OCI-LY7 (cell line): ENCODE measurements around the gene CABP2. TPM values are rescaled to one million over a fixed set of nuclear protein-coding genes. Genes with fewer than 3 reads are reported as not detected.
A peak's percentile ranks its signal among the peaks of the same experiment; 100 is the strongest.

ENCODE experiments used
- BruUV-seq: library from RNA; stranded (reverse); fragments of 400-500 nt; replicated peaks from 2 replicates; lab custom pipeline; 2021; lab: Mats Ljungman, UMichigan
- CTCF ChIA-PET: fragments of 300-600 bp; sonication (Branson Sonifier 250); formaldehyde crosslinking; loops from one replicate; lab custom pipeline; 2022; ENCODE audit warnings: antibody characterized with exemption; ENCODE audit not compliant: unreplicated experiment; lab: Charles Lee
- POLR2A ChIA-PET: fragments of 300-600 bp; sonication (Branson Sonifier 250); formaldehyde crosslinking; loops from one replicate; lab custom pipeline; 2022; ENCODE audit warnings: antibody characterized with exemption; lab: Charles Lee
- DNase-seq: peaks from one replicate; pipeline ENCODE4 v3.0.0-alpha.2; 2015; ENCODE audit warnings: low spot score
- H2AFZ ChIP-seq: fragments of 200-600 bp; sonication (generic), shearing (Covaris generic); 2 replicates; pipeline ENCODE4 v1.6.1; 2014; ENCODE audit warnings: mild to moderate bottlenecking, antibody characterized with exemption, low read length, moderate library complexity
- H3K27ac ChIP-seq: fragments of 200-600 bp; sonication (generic); 2 replicates; pipeline ENCODE4 v1.5.1; 2014; ENCODE audit warnings: mixed run types, low read depth, mild to moderate bottlenecking, moderate library complexity, low read length, inconsistent platforms; ENCODE audit not compliant: poor library complexity, severe bottlenecking
- H3K36me3 ChIP-seq: fragments of 200-600 bp; sonication (generic); 2 replicates; pipeline ENCODE4 v1.6.1; 2014; ENCODE audit warnings: mild to moderate bottlenecking, antibody characterized with exemption, low read length, moderate library complexity, mixed read lengths; ENCODE audit not compliant: insufficient read depth
- H3K4me1 ChIP-seq: fragments of 200-600 bp; sonication (generic); 2 replicates; pipeline ENCODE4 v1.5.1; 2014; ENCODE audit warnings: mild to moderate bottlenecking, low read length; ENCODE audit not compliant: insufficient read depth, poor library complexity, severe bottlenecking
- H3K4me2 ChIP-seq: fragments of 200-600 bp; sonication (generic); 2 replicates; pipeline ENCODE4 v1.6.1; 2014; ENCODE audit warnings: mild to moderate bottlenecking, low read length
- H3K4me3 ChIP-seq: fragments of 200-600 bp; sonication (generic); 2 replicates; pipeline ENCODE4 v1.5.1; 2014; ENCODE audit warnings: mild to moderate bottlenecking, low read depth, low read length; ENCODE audit not compliant: poor library complexity, severe bottlenecking
- H3K79me2 ChIP-seq: fragments of 200-600 bp; sonication (generic); 2 replicates; pipeline ENCODE4 v1.6.1; 2016; ENCODE audit warnings: low read depth, mild to moderate bottlenecking, low read length, moderate library complexity, mixed read lengths; ENCODE audit not compliant: insufficient read depth
- H3K9me2 ChIP-seq: fragments of 200-600 bp; sonication (generic); 2 replicates; pipeline ENCODE4 v1.6.1; 2016; ENCODE audit warnings: mild to moderate bottlenecking, low read length, mixed read lengths; ENCODE audit not compliant: insufficient read depth
- H3K9me3 ChIP-seq: fragments of 200-600 bp; sonication (generic); 2 replicates; pipeline ENCODE4 v1.6.1; 2014; ENCODE audit warnings: mild to moderate bottlenecking, mixed run types, low read length, mixed read lengths
- H4K20me1 ChIP-seq: fragments of 200-600 bp; sonication (generic); 2 replicates; pipeline ENCODE4 v1.6.1; 2014; ENCODE audit warnings: mild to moderate bottlenecking, antibody characterized with exemption, low read length, moderate library complexity, mixed read lengths; ENCODE audit not compliant: insufficient read depth
- CTCF ChIP-seq: fragments of 200-600 bp; sonication (generic); conservative IDR thresholded peaks from 2 replicates; pipeline ENCODE4 v1.5.1; 2014; ENCODE audit warnings: mild to moderate bottlenecking, antibody characterized with exemption, low read length, moderate library complexity, mixed read lengths
- EZH2phosphoT487 ChIP-seq: fragments of 200-600 bp; sonication (generic); IDR thresholded peaks from 2 replicates; pipeline ENCODE4 v1.6.1; 2018; ENCODE audit warnings: low read depth, borderline replicate concordance, mild to moderate bottlenecking, mixed run types, antibody characterized with exemption, low read length, moderate library complexity, mixed read lengths
- intact Hi-C: fragments of 100-400 bp; cut with micrococcal nuclease; formaldehyde crosslinking; loops from one replicate; pipeline ENCODE4 v1.10.0; 2022; ENCODE audit not compliant: unreplicated experiment
- total RNA-seq, 2 experiments: library from RNA; depleted of rRNA in 1 of 2; stranded (reverse); fragments of >200 nt in 1 of 2; shearing (Covaris generic) in 1 of 2; gene quantifications; 2 replicates each; pipeline ENCODE4 v1.2.3, GENCODE V29; 2014 to 2022

Gene CABP2
- total RNA-seq, 2 experiments from 2014 or later, result not detected

DNA sequence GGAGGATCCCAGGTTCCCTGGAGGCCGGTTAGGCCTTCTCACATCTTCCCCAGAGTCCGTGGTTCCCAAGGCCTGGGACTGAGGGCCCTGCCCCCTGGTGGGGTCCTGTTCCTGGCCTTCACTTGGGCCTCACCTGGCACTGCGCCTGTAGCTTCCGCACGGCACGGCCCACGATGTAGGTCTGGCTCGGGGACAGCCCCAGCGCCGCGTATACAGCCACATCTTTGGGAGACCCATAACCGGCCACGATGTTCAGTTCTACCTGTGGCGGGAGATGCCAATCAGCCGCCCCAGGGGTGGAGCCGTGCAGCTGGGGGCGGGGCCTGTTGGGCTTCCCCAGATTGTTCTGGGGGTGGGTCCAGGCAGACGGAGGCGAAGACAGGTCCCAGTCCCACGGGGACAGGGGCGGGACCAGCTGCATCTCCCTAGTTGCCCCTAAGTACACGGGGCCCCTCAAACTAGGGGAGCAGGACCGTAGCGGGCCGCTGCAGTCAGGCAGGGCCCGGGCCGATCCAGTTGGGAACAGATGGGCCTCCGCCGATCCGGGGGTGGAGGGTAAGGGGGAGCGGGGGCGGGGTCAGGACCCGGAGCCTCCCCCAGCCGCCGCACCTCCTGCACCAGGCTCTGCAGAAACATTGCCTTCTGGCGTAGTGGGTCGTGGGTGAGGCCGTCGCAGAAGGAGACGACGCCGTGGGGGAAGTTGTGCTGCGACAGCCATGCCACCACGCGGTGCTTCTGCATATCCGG lies 30.3 kb downstream of the CABP2 start:
- Histone ChIP-seq H3K79me2 (no peaks in the 10 kb centered on the region), H3K9me3 (no peaks in the 10 kb centered on the region), H3K36me3 (peaks cover 58% of the 10 kb centered on the region), H3K9me2 (no peaks in the 10 kb centered on the region), H3K27ac (no peak overlapping the region), H2AFZ (no peak overlapping the region), H3K4me3 (no peak overlapping the region), H3K4me1 (no peaks in the 10 kb centered on the region), H4K20me1 (no peaks in the 10 kb centered on the region), H3K4me2 (no peak overlapping the region)
- intact Hi-C loops, result no loop called here
- ChIA-PET CTCF (no interaction called here), POLR2A (no interaction called here)
- peak; percentile 25 for DNase-seq
- no peak for TF ChIP-seq CTCF
- TF ChIP-seq EZH2phosphoT487, result no peak
- no TSS peak for BruUV-seq

DNA sequence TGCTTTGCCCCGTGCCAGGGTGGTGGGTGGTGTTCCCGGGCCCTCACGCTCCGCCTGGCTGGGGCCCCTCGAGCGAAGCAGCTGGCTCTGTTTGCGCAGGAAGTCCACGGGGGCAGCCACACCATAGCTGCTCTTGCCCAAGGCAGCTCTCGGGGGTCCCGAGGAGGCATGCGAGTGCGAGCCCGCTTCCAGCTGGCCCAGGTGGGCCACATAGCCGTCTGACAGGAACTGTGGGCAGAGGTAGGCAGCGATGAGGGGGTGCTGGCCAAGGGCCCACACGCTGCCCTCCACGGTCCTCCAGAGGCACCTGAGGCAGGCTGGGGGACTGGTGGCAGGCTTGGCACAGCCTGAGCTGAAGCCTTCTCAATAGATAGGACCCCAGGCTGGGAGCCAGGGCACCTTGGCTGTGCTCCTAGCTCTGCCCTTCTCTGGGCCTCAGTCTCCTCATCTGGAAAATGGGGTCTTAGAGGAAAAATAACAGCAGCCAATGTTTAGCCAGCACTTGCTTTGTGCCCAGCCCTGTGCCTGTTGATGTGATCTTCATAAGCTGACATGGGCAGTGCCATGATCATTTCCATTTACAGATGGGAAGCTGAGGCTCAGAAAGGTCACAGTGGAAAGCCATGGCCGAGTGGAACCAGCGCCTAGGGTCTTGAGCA lies 31.0 kb downstream of the CABP2 start:
- intact Hi-C loops, result no loop called here
- DNase-seq, result no peak

More for the DNA sequence above, 31.0 kb downstream of the CABP2 start:
- peaks cover 64% of the 10 kb centered on the region for H3K36me3 ChIP-seq
- CTCF ChIA-PET, result no interaction called here
- no peaks in the 10 kb centered on the region for H3K9me3 ChIP-seq
- no TSS peak for BruUV-seq
- H3K4me2 ChIP-seq, result no peak overlapping the region
- no peaks in the 10 kb centered on the region for H4K20me1 ChIP-seq
- no peak overlapping the region for H3K27ac ChIP-seq
- no peak overlapping the region for H2AFZ ChIP-seq
- H3K79me2 ChIP-seq, result no peaks in the 10 kb centered on the region
- POLR2A ChIA-PET, result no interaction called here
- TF ChIP-seq CTCF (no peak), EZH2phosphoT487 (no peak)
- no peaks in the 10 kb centered on the region for H3K9me2 ChIP-seq
- H3K4me3 ChIP-seq, result no peak overlapping the region
- H3K4me1 ChIP-seq, result no peaks in the 10 kb centered on the region
